ENCODE measurements around the gene TMEM132E. TPM values are rescaled to one million over a fixed set of nuclear protein-coding genes. Genes with fewer than 3 reads are reported as not detected.
A peak's percentile ranks its signal among the peaks of the same experiment; 100 is the strongest.
"Not testable (repeated sequence)": the region's sequence is repeated elsewhere in the genome, so short reads cannot be mapped to it uniquely, and the experiment has no call there.

TMEM132E gene
- total RNA-seq (2021; fragmentation: NEBNext Ultra II Directional; extraction: Animal tissue kit (Norgen Biotek cat#: 25700)): not detected
- long read RNA-seq: 0 reads

DNA sequence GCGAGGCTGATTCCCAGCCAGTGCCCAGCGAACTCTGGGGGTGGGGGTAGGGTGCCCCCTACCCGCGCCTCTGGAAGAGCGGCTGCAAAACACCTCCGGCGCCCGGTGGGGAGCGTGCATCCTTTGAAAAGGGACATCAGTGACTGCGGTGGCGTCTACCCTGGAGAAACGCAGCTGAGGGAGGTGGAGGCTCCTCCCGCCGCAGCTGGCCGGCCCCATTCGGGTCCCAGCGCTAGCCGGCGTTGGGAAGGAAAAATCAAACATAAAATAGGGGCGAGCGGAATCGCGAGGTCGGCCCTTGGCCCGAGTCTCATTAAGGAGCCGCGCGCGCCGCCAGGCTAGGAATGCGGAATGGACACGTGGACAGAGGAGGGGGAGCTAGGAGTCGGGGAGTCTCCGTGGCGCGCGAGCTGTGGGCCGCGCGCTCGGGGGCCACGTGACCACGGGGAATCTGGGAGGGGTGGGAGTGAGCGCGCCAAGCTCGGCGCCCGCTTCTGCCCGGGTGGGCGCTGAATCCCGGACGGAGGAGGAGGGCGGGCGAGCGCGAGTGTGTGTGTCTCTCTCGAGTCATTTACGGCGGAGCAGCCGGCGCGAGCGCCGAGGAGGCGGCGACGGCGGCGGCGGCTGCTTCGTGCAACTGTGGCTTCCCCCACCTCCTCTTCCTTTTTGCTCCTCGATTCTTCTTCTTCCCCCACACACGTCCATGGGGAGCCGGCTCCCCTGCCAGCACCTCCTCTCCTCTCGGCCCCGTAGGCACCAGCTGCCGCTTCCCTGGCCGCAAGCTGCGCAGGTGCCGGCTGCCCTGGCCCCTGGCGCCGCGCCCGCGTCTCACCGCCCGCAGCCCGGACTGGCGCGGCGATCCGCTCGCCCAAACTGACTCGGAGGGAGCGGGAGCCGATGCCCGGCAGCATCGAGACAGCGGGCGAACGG, at the start of gene TMEM132E:
TSS of gene TMEM132E (plus strand) at position 566 of the 930 bp plus-strand sequence. CDS start 1,495 bp downstream, outside the sequence.
- no peak for DNase-seq
- Mint-ChIP-seq H3K9me3 (no peaks in the 10 kb centered on the region), H3K36me3 (ENCODE audit: low read depth) (no peaks in the 10 kb centered on the region), H3K27me3 (ENCODE audit: insufficient read depth) (peaks cover 44% of the 10 kb centered on the region), H3K4me3 (peak within 1 kb of the TSS; percentile 43; the same call in 1 of the 2 replicates), H3K4me1 (ENCODE audit: low read depth) (no peaks in the 10 kb centered on the region), H3K27ac (no peak within 1 kb of the TSS)
- no peak for TF ChIP-seq CTCF (IDR thresholded peaks at IDR 0.05)

- no peak for TF ChIP-seq CTCF (IDR thresholded peaks at IDR 0.05)
- Mint-ChIP-seq H3K36me3 (ENCODE audit: low read depth) (no peaks in the 10 kb centered on the region), H3K4me1 (ENCODE audit: low read depth) (no peaks in the 10 kb centered on the region), H3K9me3 (no peaks in the 10 kb centered on the region), H3K4me3 (no peak overlapping the region), H3K27me3 (ENCODE audit: insufficient read depth) (peaks cover 4% of the 10 kb centered on the region), H3K27ac (no peak overlapping the region)
- no peak for DNase-seq
These were observed 48.5 kb upstream of the TMEM132E start for GRCh38 chr17:34530918-34531317.

DNA sequence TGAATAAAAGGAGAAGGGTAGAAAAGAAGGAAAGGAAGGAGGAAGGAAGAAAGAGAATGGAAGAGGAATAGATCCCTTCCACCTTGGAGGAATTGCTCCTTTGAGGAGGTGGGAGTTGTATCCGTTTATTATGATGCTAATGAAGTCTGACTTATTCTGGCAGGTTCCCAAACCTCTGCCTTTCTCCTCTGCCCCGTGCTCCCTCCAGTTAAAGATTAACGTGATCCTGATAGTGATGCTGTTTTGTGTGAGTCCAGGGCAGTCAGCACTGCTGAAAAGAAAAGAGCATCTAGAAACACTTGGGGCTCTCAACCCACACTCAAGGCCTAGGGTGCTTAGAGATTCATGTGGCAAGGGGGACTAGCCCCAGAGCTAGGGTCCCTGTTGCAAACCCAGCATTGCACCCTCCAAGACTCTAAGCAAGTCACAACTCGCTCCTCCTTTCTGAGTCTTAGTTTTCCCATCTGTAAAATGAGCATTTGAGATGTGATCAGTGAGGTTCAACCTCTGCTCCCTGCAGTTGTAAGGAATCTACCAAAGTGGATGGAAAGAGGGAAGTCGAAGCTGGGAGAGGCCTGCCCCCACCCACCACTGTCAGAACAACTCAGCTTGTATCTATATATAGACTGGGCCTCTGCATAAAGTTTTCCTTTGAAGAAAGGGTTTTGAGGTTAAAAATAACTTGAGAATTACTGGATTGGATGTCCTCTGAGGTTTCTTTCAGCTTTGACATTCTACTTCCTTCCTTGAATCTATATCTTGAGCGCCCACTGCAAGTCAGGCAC, 46.9 kb upstream of the TMEM132E start:
- no peaks in the 10 kb centered on the region for H3K4me1 Mint-ChIP-seq (ENCODE audit: low read depth)
- no peaks in the 10 kb centered on the region for H3K36me3 Mint-ChIP-seq (ENCODE audit: low read depth)
- no peak for TF ChIP-seq CTCF (IDR thresholded peaks at IDR 0.05)
- DNase-seq: no peak
- H3K9me3 Mint-ChIP-seq: no peaks in the 10 kb centered on the region
- no peak overlapping the region for H3K27ac Mint-ChIP-seq
- no peak overlapping the region for H3K4me3 Mint-ChIP-seq
- peaks cover 4% of the 10 kb centered on the region for H3K27me3 Mint-ChIP-seq (ENCODE audit: insufficient read depth)

- no peaks in the 10 kb centered on the region for H3K9me3 Mint-ChIP-seq
- H3K4me1 Mint-ChIP-seq (ENCODE audit: low read depth): no peaks in the 10 kb centered on the region
- no peak for TF ChIP-seq CTCF (IDR thresholded peaks at IDR 0.05)
- no peak overlapping the region for H3K27ac Mint-ChIP-seq
- no peaks in the 10 kb centered on the region; the same call in 1 of the 2 replicates for H3K27me3 Mint-ChIP-seq (ENCODE audit: insufficient read depth)
- H3K4me3 Mint-ChIP-seq: no peak overlapping the region
- H3K36me3 Mint-ChIP-seq (ENCODE audit: low read depth): no peaks in the 10 kb centered on the region
- DNase-seq: no peak
These were observed 45.4 kb upstream of the TMEM132E start for GRCh38 chr17:34533806-34534527.

- Mint-ChIP-seq H3K9me3 (no peaks in the 10 kb centered on the region), H3K27ac (no peak overlapping the region), H3K27me3 (ENCODE audit: insufficient read depth) (peaks cover 5% of the 10 kb centered on the region), H3K4me1 (ENCODE audit: low read depth) (no peaks in the 10 kb centered on the region), H3K4me3 (no peak overlapping the region), H3K36me3 (ENCODE audit: low read depth) (no peaks in the 10 kb centered on the region)
- TF ChIP-seq CTCF (IDR thresholded peaks at IDR 0.05): no peak
- no peak for DNase-seq
These were observed 41.9 kb upstream of the TMEM132E start for GRCh38 chr17:34537445-34537844.

DNA sequence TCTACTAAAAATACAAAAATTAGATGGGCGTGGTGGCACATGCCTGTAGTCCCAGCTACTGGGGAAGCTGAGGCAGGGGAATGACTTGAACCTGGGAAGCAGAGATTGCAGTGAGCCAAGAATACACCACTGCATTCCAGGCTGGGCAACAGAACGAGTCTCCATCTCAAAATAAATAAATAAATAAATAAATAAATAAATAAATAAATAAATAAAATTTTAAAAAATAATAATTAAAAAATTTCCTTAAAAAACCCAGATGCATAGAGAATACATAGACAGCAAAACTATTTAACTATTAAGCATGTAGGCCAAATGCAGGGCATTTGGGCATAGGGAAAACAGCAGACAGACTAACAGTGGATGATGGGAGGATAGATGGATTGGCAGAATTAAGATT, 40.8 kb upstream of the TMEM132E start:
- H3K36me3 Mint-ChIP-seq (ENCODE audit: low read depth); H3K9me3 Mint-ChIP-seq; DNase-seq; H3K4me3 Mint-ChIP-seq; H3K27me3 Mint-ChIP-seq (ENCODE audit: insufficient read depth); H3K27ac Mint-ChIP-seq; H3K4me1 Mint-ChIP-seq (ENCODE audit: low read depth): not testable (repeated sequence)
